ENCODE results near the gene NT5C2.
A peak's percentile ranks its signal among the peaks of the same experiment; 100 is the strongest.

NT5C2 gene

DNA sequence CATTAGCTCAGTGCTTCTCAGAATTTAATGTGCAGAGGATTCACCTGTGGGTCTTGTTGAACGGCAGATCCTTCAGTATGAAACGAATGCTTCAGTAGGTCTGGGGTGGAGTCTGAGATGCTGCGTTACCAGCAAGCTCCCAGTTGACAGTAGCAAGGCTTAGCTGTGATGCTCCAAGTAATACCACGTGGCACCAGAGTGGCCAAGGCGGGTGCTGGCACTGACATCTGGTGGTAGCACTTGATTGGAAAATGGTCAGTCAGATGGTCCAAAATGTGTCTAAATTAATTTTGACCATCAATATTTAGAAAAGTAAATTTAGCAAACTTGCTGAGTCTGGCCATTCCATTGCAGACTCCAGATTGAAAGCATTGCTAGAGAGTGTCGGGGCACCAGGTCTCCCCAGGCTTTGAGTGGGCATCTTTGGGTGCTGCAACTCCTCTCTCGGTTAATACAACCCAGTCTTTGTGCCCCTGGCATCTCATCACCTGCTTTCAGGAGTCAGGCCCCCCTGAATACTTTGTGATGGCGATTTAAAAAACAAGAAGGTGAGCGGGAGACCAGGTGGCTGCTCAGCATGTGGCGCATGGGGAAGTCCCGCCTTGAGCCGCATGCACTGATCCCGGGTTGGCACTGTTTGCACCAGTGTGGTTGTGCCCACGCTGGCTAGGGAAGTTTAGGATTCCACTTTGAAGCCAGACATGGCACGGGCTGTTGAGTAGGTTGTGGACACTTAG is 130.1 kb downstream of the NT5C2 start:
- no peak for DNase-seq (ENCODE audit: low spot score)

DNA sequence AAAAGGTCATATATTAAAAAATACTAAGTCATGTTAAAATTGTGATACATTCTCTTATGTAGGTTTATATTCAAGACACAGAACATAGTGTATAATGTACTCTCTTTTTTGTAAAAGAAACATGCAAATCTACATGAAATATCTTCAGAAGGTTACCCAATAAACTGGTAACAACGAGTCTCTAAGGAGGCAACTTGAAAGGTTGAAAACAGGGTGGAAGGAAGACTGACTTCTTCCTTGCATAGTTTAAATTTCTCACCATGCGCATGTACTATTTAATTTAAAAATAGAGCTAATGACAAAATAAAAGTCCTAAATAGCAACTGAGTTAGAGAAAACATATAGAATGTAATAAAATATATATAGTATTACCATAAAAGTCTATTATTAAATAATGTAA is 132.5 kb downstream of the NT5C2 start:
- DNase-seq (ENCODE audit: low spot score): no peak

DNA sequence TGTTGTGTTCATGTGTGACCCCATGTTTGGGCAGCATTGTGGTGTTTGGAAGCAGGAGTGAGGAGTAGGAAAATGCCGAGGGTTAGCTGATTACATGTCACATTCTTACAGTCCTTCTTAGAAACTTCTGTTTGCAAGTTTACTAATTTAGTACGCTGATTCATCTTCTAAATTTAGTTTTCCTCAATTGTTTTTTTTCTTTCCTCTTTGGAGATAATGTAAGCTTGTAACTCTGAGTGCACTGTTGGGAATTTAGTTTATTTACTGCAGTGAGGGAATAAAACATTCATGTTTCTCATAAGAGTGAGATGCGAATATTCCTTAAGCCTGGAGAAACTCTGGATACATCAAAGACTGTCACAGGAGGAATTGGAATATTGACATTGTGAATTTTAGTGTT is 135.0 kb downstream of the NT5C2 start:
- no peak for DNase-seq (ENCODE audit: low spot score)

DNA sequence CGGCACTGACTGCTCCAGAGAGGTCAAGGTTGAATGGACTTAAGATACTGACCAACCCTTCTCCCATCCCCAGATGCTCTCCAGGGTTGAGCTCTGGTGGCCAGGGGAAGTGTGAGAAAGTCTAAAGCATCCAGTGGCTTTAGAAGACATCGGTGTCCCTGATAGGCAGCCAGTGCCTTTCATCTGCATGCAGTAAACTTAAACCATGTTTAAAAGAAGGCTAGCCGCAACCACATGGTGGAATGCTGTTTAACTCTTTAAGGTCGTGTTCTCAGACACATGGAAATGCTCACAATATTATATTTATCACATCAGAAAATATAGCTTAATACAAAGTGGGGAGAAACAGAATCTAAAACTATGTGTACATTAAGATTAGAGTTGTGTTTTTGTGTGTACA is 138.0 kb downstream of the NT5C2 start:
- DNase-seq (ENCODE audit: low spot score): no peak

DNA sequence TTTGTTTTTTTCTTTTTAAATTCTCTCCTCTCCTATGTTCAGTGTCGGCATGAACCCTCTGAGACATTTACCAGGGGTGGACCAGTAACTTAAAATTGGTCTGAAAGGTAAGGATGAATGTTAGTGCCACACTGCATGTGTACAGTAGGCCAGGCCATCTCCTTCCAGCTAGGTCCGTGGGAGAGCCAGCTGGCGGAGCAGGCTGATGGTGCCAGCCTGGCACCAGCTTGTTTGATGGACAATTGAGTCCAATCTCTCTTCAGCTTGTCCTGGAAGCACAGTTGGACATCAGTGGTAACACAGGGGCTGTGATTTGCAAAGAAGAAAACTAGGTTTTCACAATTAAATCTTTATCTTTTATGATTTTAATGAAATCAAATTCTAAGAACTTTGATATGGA is 138.5 kb downstream of the NT5C2 start:
- no peak for DNase-seq (ENCODE audit: low spot score)

DNA sequence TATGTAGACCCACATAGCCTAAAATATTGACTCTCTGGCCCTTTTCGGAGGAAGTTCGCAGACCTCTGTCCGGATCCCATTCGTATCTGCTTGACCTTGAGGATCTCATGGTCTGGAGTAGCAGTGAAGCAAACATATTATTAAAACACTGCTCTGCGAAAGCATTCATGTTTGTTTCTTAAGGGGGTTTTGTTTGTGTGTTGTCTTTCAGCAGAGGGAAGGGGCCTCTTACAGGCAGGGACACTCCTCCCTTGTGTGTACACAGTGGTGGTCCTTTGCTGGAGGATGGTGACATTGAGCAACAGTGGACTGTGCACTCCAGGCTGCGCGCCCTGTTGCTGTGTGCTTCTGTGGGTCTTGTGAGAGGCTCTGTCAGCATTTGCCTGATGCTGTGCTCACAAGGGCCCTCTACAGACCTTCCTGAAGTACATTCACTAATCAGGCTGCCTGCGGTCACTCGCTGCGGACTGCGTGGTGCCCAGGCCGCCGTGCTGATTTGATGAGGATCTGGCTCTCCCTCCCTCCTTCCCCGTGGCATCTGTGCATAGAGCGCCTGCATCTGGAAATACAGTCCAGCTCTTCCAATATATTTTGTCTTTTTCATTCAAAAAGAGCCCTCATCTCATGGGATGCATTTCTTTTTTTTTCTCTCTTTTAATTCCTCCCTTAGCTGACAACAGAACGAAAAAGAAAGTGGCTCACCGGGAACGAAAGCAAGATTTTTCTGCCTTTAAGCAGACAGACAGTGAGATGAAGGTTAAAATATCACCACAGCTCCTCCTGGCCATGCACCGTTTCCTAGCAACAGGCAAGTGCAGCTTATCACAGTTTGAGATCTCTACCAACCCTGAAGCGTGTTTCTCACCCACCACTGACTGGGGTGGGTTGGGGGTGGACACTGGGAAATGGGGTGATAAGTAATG is 139.2 kb downstream of the NT5C2 start:
- peak; percentile 65 for DNase-seq (ENCODE audit: low spot score)

DNA sequence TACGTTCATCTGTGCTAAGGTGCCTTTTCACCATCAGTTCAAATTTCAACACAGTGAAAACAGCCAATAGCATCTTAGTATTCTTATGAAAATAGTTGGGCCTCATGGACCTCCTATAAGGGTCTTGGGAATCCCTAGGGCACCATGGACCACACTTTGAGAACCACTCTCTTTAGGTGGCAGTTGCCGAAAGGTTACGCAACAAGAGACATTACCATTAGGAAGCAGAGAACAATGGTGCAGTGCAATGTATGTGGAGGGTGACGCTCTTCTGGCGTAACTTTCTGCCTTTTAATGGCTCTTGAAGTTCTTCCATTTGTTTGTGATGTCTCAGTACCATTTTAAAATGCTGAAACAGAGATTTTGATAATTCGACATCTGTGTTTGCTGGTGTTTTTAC is 143.8 kb downstream of the NT5C2 start:
- no peak for DNase-seq (ENCODE audit: low spot score)

DNA sequence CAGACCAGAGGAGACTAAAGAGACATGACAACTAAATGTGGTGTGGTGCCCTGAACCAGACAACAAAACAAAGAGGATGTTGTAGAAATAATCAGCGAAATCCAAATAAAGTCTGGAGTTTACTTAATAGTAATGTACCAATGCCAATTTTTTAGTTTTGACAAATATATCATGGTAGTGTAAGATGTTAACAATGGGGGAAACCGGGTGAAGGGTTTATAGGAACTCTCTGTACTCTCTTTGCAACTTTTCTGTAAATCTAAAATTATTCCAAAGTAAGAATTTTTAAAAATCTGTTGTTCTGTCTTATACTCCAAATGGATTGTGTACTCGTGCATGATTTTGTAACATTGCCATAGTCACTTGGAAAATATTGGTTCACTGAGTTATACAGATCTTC is 145.7 kb downstream of the NT5C2 start:
- no peak for DNase-seq (ENCODE audit: low spot score)

DNA sequence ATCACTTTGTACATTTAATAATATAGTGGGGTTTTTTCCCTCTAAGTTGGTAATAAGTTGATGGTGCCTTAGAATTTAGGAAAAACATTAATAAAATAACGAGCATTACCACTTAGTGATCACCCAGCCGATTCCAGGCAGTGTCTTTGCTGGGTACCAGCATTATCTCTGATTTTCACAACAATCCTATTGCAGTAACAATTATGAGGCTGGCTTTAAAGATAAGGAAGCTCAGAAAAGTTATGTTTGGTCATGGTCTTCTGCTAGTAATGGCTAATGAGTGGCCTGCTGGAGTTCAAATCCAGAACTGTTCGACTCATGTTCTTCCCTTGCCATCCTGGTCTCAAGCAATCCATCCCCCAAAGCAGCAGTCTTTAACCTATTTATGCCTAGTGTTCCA is 147.1 kb downstream of the NT5C2 start:
- no peak for DNase-seq (ENCODE audit: low spot score)

DNA sequence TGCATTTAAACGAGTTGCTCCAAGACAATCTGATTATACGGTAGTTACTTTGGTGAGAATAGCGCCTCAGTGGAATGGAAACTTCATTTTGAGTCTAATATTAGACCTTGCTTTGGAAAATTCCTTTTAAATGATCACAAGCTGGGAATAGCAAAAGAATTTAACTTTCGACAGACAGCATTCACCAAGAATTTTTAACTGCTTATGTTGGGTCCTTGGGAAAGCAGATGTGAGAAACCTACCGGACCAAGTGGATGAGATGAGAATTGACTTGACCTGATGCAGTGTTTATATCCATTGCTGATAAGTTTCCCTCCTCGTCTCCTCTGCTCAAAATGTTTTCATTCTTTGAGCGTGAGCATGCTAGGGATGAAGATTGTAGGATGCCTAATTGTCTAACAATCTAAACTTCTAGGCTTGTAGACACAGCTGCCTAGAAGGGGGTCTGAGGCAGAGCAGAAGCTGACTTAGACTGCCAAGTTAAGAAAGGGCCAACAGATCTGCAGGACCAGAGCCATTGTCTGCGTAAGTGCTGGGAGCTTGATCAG is 148.1 kb downstream of the NT5C2 start:
- no peak for DNase-seq (ENCODE audit: low spot score)

DNA sequence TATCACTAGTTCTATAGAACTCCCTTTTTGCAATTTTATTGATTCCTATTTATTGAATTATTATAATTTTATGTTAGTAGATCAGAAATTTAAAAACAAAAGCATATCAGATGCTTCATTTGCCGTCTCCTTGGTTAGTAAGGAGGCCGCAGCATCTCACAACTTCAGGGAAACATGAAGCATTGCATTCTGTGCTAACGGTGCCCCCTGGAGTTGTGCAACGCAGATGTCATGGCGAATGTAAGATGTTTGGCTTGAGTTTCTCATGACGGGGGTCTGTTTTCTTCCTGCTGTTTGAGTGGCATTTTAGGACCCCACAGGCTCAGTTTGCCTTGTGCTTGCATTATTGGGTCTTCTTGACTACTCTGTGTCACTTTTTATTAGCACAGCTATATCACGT is 150.2 kb downstream of the NT5C2 start:
- DNase-seq (ENCODE audit: low spot score): no peak

DNA sequence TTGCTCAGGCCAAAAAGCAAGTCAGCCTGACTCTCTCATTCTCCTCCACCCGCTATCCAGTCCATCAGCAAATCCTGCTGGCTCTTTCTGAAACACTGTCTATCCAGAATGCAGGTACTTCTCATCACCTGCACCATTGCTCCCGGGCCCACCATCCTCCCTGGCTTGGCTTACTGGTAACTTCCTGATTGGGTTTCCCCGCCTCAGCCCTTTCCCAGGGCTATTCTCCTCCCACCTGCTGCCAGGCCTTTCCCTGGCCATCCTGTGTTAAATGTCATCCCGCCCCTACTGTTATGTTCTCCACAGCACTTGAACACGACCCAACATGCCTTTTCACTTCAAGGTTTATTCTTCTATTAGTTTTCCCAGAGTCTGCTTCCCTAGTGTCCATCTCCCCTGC is 150.9 kb downstream of the NT5C2 start:
- DNase-seq (ENCODE audit: low spot score): no peak

DNA sequence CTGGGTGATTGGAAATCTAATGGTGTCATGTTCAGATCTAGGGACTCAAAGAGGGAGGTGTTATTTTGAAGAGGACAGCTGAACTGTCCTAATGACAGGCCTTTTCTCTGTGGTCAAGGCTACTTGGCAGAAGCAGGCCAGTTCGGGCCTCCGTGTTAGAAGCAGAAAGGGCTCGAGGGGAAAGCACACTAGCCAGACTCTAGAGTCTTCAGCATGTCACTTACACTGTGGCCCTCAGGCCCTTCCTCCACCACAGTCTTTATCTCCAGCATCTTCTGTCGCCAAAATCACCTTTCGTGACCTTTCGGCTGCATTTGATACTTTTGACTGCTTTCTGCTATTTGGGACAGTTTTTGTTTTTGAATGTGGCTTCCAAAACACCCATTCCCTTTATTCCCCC is 151.7 kb downstream of the NT5C2 start:
- no peak for DNase-seq (ENCODE audit: low spot score)

DNA sequence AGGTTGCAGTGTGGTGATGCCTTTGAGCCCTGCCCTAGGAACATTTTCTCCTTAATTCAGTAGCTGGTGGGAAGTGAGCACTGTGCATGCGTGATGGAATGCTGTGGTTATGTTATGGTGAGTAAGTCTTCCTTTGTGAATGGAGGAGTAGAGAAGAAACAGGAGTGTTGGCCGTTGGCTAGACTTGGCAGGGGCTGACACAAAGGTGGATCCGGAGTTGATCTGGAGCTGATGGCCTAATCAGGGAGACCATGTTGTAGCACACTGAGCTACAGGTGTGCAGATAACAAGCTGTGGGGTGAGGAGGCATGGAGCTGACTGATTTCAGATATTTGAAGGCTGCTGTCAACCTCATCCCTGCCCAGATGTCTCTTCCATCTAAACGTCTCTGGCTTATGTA is 152.7 kb downstream of the NT5C2 start:
- DNase-seq (ENCODE audit: low spot score): no peak

DNA sequence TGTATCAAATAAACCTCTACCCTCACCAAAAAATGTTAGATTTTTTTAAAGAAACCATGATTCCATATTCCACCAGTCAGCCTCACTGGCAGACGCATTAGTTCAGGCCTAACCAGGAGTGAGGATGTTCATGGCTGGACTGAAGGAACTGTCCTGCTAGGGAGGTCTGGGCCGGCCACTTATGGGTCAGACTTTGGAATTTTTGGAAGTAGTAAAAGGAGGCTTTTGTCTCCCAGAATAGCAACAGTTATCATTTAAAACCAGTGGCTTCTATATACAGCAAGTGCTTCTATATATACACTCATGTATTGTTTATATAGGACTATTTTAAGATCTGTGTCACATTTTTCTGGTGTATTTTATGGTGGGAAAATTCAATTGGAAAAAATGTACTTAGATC is 154.5 kb downstream of the NT5C2 start:
- DNase-seq (ENCODE audit: low spot score): no peak

Measured in CD4-positive, alpha-beta T cell treated with Interleukin-6 at 100 ng/mL for 8 hours (primary cell).